AG04450 (cell line): ENCODE measurements around the gene AGK. TPM values are rescaled to one million over a fixed set of nuclear protein-coding genes. Genes with fewer than 3 reads are reported as not detected.

Experiments used
- CTCF ChIA-PET: fragments of 300-600, 350-600 bp; formaldehyde crosslinking; extraction: SDS; loops from one replicate; lab custom pipeline; 2022; ENCODE audit warnings: antibody characterized with exemption, inconsistent platforms; lab: Charles Lee
- POLR2A ChIA-PET: fragments of 350-600 bp; formaldehyde crosslinking; extraction: SDS; loops from one replicate; lab custom pipeline; 2021; ENCODE audit warnings: antibody characterized with exemption, inconsistent platforms; lab: Yijun Ruan, JAX
- DNase-seq: peaks from one replicate; pipeline ENCODE4 v3.0.0-alpha.2; 2011; ENCODE audit warnings: low read depth, low spot score
- H3K27ac ChIP-seq: one replicate; pipeline ENCODE4 v1.5.1; 2012; ENCODE audit warnings: low read depth, low read length, control low read depth
- H3K27me3 ChIP-seq: one replicate; pipeline ENCODE4 v1.6.0; 2012; ENCODE audit warnings: low read length; ENCODE audit not compliant: control insufficient read depth, insufficient read depth
- H3K4me3 ChIP-seq: 2 replicates; pipeline ENCODE4 v1.5.1; 2011; ENCODE audit warnings: mild to moderate bottlenecking, low read depth, low read length, control low read depth
- H3K9me3 ChIP-seq: 2 replicates; pipeline ENCODE4 v1.5.1; 2012; ENCODE audit warnings: low read length; ENCODE audit not compliant: control insufficient read depth, insufficient read depth
- polyA plus RNA-seq: library from polyadenylated mRNA; depleted of rRNA; stranded (reverse); fragments of >200 nt; gene quantifications from 2 replicates; pipeline ENCODE4 v1.2.3, GENCODE V29; 2011
- TF ChIP-seq, protein P1 (sequence below): IDR thresholded peaks from 2 replicates; pipeline ENCODE4 v1.5.1; 2011; ENCODE audit warnings: low read depth, low read length, control low read depth, inconsistent platforms

AGK gene
- polyA plus RNA-seq, 1 experiment: 42.5 TPM

DNA sequence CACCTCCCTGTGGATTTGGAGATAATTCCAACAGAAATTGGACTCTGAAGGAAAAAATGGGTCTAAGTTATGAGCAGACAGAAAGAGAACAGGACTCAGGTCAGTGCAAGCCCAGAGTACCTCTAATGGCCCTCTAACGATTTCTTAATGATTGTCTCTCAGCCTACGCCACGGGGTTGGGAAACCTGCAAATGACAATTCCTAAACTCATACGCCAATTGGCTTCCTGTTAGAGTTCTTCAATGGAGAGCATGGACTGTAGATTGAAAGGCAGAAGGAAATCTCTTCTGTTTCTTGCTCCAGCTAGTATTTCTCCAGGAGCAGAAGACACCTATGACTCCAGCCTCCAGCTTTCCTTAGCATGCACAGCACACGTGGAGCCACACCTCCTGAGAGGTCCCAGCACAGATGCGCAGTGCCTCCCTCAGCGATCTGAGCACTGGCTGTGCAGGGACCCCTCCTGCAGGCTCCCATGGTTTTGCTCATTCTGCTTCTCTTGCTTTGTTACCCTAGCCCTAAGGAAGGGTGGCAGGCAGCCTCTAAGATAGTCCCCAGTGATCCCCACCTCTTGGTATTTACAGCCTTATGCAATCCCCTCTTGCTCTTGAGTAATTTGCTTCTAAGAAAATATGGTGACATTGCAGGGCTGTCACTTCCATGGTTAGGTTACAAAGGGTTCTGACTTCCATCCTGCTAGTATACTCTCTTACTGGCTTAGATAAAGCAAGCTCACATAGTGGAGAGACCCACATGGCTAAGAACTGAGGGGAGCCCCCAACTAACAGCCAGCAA is 120.7 kb downstream of the AGK start:
- ChIA-PET POLR2A (no interaction called here), CTCF (interaction anchor here (1.5 kb wide), 1 partner anchor 22 kb away, joined by 7 read pairs; no protein-coding TSS in a partner anchor)
- TF ChIP-seq, protein P1, sequence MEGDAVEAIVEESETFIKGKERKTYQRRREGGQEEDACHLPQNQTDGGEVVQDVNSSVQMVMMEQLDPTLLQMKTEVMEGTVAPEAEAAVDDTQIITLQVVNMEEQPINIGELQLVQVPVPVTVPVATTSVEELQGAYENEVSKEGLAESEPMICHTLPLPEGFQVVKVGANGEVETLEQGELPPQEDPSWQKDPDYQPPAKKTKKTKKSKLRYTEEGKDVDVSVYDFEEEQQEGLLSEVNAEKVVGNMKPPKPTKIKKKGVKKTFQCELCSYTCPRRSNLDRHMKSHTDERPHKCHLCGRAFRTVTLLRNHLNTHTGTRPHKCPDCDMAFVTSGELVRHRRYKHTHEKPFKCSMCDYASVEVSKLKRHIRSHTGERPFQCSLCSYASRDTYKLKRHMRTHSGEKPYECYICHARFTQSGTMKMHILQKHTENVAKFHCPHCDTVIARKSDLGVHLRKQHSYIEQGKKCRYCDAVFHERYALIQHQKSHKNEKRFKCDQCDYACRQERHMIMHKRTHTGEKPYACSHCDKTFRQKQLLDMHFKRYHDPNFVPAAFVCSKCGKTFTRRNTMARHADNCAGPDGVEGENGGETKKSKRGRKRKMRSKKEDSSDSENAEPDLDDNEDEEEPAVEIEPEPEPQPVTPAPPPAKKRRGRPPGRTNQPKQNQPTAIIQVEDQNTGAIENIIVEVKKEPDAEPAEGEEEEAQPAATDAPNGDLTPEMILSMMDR: no peak
- Histone ChIP-seq H3K27me3 (no peaks in the 10 kb centered on the region), H3K4me3 (no peak overlapping the region), H3K27ac (no peak overlapping the region), H3K9me3 (peaks cover 3% of the 10 kb centered on the region; the same call in 1 of the 2 replicates)
- DNase-seq: no peak

DNA sequence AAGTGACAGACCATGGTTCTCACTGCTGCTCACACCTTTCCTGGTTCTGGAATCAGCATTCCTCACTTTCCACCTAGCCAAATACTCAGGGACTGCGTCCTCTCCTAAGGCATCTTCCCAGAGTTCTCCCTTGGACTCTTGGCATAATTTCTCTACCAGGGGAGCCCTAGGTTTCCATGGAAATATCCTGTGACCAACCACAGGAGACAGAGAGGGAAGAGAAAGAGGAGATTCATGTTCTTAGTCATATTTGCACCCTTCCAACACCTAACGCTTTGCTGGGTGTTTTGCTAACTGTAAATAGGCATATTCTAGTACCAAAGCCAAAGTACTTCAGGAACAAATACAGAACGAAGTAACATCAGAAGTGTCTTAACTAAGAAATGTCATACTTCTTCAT is 122.1 kb downstream of the AGK start:
- TF ChIP-seq, protein P1: no peak
- no peak overlapping the region for H3K27ac ChIP-seq
- POLR2A ChIA-PET: no interaction called here
- CTCF ChIA-PET: interaction anchor here (0.5 to 1.5 kb wide), 3 partner anchors 19 to 123 kb away, joined by 3 to 7 read pairs (median 4); no protein-coding TSS in a partner anchor
- DNase-seq: no peak
- no peak overlapping the region for H3K4me3 ChIP-seq
- peaks cover 3% of the 10 kb centered on the region; the same call in 1 of the 2 replicates for H3K9me3 ChIP-seq
- H3K27me3 ChIP-seq: no peaks in the 10 kb centered on the region

DNA sequence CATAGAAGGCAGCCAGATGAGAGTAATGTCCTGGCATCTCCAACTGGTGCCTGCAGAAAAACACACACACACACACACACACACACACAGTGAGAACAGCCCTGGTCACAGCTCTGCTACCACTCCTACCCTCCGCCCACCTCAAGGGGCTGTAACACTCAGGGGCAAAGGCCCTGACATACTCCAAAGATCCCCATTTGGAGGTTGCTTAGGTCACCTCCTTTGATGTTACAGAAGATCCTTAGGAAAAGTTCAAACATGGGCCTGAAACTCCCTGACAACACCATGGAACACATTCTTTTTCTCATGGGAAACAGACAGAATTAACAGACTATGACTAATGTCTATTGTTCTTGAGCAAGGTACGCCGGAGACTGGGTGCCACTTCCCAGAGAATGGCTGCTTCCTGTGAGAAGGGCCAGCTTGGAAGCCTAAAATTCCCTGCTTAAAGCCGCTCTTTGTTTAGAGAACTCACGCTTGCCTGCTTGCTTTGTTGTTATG is 123.0 kb downstream of the AGK start:
- H3K4me3 ChIP-seq: no peak overlapping the region
- ChIA-PET POLR2A (no interaction called here), CTCF (interaction anchor here (1.3 kb wide), 1 partner anchor 19 kb away, joined by 3 read pairs; no protein-coding TSS in a partner anchor)
- no peak for DNase-seq
- H3K9me3 ChIP-seq: peaks cover 3% of the 10 kb centered on the region; the same call in 1 of the 2 replicates
- H3K27ac ChIP-seq: no peak overlapping the region
- H3K27me3 ChIP-seq: no peaks in the 10 kb centered on the region
- TF ChIP-seq, protein P1: no peak

DNA sequence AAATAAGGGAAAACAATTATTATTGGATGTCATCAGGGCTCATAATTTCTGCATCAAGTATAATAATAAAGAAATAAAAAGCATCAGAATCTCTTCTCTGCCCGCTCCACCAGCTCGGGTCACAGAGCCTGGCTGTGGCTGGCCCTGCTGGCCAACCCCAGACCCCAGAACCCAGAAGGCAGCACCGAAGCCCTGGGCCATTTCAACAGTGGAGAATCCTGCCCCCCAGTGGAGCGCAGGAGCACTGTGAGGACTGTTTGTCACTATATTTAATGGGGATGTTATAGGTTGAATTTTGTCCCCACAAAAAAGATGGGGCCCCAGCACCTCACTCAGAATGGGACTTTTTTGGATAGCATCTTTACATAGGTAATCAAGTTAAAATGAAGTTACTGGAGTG is 123.5 kb downstream of the AGK start:
- ChIA-PET POLR2A (no interaction called here), CTCF (no interaction called here)
- Histone ChIP-seq H3K27me3 (no peaks in the 10 kb centered on the region), H3K4me3 (no peak overlapping the region), H3K27ac (no peak overlapping the region), H3K9me3 (peaks cover 3% of the 10 kb centered on the region; the same call in 1 of the 2 replicates)
- TF ChIP-seq, protein P1: peak; percentile 20
- no peak for DNase-seq
